Measurements from ENCODE around the gene EFCAB12. TPM values are rescaled to one million over a fixed set of nuclear protein-coding genes. Genes with fewer than 3 reads are reported as not detected.

Gene EFCAB12
- total RNA-seq, 1 donor from 2014 or later, result 0.61 TPM

GRCh38 chr3:129424185-129424841, 4.1 kb downstream of the EFCAB12 start:
- TF ChIP-seq, protein P1, sequence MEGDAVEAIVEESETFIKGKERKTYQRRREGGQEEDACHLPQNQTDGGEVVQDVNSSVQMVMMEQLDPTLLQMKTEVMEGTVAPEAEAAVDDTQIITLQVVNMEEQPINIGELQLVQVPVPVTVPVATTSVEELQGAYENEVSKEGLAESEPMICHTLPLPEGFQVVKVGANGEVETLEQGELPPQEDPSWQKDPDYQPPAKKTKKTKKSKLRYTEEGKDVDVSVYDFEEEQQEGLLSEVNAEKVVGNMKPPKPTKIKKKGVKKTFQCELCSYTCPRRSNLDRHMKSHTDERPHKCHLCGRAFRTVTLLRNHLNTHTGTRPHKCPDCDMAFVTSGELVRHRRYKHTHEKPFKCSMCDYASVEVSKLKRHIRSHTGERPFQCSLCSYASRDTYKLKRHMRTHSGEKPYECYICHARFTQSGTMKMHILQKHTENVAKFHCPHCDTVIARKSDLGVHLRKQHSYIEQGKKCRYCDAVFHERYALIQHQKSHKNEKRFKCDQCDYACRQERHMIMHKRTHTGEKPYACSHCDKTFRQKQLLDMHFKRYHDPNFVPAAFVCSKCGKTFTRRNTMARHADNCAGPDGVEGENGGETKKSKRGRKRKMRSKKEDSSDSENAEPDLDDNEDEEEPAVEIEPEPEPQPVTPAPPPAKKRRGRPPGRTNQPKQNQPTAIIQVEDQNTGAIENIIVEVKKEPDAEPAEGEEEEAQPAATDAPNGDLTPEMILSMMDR (IDR thresholded peaks at IDR 0.05; ENCODE audit: partially characterized antibody, unreplicated experiment), result no peak
- Mint-ChIP-seq H3K36me3 (ENCODE audit: unreplicated experiment) (no peaks in the 10 kb centered on the region), H3K4me3 (ENCODE audit: unreplicated experiment) (no peak overlapping the region), H3K4me1 (ENCODE audit: low read depth, unreplicated experiment) (peaks cover 13% of the 10 kb centered on the region), H3K9me3 (ENCODE audit: unreplicated experiment) (peaks cover 2% of the 10 kb centered on the region), H3K27ac (ENCODE audit: unreplicated experiment) (no peak overlapping the region), H3K27me3 (ENCODE audit: unreplicated experiment) (peaks cover 10% of the 10 kb centered on the region)
- no peak for DNase-seq

- Mint-ChIP-seq H3K9me3 (ENCODE audit: unreplicated experiment) (peaks cover 2% of the 10 kb centered on the region), H3K4me3 (ENCODE audit: unreplicated experiment) (no peak overlapping the region), H3K36me3 (ENCODE audit: unreplicated experiment) (no peaks in the 10 kb centered on the region), H3K27ac (ENCODE audit: unreplicated experiment) (no peak overlapping the region), H3K27me3 (ENCODE audit: unreplicated experiment) (peaks cover 9% of the 10 kb centered on the region), H3K4me1 (ENCODE audit: low read depth, unreplicated experiment) (peaks cover 14% of the 10 kb centered on the region)
- TF ChIP-seq, protein P1 (IDR thresholded peaks at IDR 0.05; ENCODE audit: partially characterized antibody, unreplicated experiment), result no peak
- DNase-seq, result no peak
Observed at GRCh38 chr3:129422897-129423296, 5.5 kb downstream of the EFCAB12 start.

DNA sequence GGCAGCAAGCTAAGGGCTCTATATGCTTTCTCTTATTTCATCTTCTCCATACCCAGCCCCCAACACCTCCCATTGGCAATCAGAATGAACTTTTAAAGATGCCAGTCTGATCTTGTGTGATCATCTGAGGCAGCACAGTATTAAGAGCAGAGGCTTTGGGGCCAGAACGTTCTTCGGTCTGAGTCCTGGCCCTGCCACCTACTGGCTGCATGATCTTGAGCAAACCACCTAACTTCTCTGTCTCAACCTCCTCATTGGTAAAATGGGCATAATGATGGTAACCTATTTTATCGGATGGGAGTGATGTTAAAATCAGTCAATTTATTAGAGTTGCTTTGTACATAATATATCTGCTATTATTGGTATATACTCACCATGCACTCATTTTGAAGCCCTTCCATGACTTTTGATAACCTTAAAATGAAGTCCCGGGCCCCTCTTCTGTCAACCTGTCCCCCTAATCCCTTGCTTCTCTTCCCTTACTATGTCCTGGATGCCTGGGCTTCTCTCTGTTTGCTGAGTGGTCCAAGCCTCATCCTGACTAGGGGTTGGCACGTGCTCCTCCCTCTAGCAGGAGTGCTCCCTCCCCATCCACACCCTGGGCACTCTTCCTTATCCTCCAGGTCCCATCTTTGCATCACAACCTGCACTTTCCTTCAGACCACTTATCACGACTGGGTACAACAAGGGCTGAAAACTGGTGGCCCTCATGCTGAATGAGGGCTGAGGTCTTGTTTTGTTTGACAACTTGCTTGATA, 6.3 kb downstream of the EFCAB12 start:
- Mint-ChIP-seq H3K27ac (ENCODE audit: unreplicated experiment) (no peak overlapping the region), H3K4me1 (ENCODE audit: low read depth, unreplicated experiment) (peaks cover 16% of the 10 kb centered on the region), H3K36me3 (ENCODE audit: unreplicated experiment) (no peaks in the 10 kb centered on the region), H3K9me3 (ENCODE audit: unreplicated experiment) (peaks cover 2% of the 10 kb centered on the region), H3K27me3 (ENCODE audit: unreplicated experiment) (peaks cover 7% of the 10 kb centered on the region), H3K4me3 (ENCODE audit: unreplicated experiment) (no peak overlapping the region)
- no peak for DNase-seq
- TF ChIP-seq, protein P1 (IDR thresholded peaks at IDR 0.05; ENCODE audit: partially characterized antibody, unreplicated experiment), result no peak

- Mint-ChIP-seq H3K9me3 (ENCODE audit: unreplicated experiment) (peaks cover 2% of the 10 kb centered on the region), H3K4me1 (ENCODE audit: low read depth, unreplicated experiment) (peaks cover 16% of the 10 kb centered on the region), H3K4me3 (ENCODE audit: unreplicated experiment) (no peak overlapping the region), H3K27me3 (ENCODE audit: unreplicated experiment) (peaks cover 7% of the 10 kb centered on the region), H3K27ac (ENCODE audit: unreplicated experiment) (no peak overlapping the region), H3K36me3 (ENCODE audit: unreplicated experiment) (no peaks in the 10 kb centered on the region)
- DNase-seq, result no peak
- TF ChIP-seq, protein P1 (IDR thresholded peaks at IDR 0.05; ENCODE audit: partially characterized antibody, unreplicated experiment), result no peak
Observed at GRCh38 chr3:129421236-129421883, 7.1 kb downstream of the EFCAB12 start.

All from glutamatergic neuron (in vitro differentiated cells).